HEK293 (cell line): Measurements from ENCODE around the gene PLEKHG2.

Experiments
- YY1 ChIP-seq: fragments of 450-650 bp; formaldehyde crosslinking; IDR thresholded peaks from 2 replicates; pipeline ENCODE4 v1.5.1; 2018; ENCODE audit warnings: missing biosample characterization, missing genetic modification characterization
- ZNF768 ChIP-seq: fragments of 450-650 bp; formaldehyde crosslinking; IDR thresholded peaks from 2 replicates; pipeline ENCODE4 v1.5.1; 2018; ENCODE audit warnings: missing biosample characterization, mild to moderate bottlenecking, missing genetic modification characterization
- TF ChIP-seq, protein P1 (sequence below): fragments of 450-650 bp; formaldehyde crosslinking; IDR thresholded peaks from 2 replicates; pipeline ENCODE4 v1.5.1; 2016; ENCODE audit warnings: missing biosample characterization, missing genetic modification characterization

DNA sequence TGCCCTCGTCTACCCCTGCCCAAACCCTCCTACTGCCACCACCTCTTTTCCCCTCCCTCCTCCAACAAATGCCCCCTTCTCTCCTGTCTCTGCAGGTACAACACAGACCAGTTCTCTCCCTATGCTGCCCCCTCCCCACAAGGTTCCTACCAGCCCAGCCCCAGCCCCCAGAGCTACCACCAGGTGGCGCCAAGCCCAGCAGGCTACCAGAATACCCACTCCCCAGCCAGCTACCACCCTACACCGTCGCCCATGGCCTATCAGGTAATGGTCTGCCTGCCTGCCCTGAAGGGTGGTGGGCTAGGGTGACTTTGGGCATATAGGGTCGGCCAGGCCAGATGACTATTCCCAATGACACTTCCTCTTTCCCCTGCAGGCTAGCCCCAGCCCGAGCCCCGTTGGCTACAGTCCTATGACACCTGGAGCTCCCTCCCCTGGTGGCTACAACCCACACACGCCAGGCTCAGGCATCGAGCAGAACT lies 61.7 kb downstream of the PLEKHG2 start:
- TF ChIP-seq, protein P1, sequence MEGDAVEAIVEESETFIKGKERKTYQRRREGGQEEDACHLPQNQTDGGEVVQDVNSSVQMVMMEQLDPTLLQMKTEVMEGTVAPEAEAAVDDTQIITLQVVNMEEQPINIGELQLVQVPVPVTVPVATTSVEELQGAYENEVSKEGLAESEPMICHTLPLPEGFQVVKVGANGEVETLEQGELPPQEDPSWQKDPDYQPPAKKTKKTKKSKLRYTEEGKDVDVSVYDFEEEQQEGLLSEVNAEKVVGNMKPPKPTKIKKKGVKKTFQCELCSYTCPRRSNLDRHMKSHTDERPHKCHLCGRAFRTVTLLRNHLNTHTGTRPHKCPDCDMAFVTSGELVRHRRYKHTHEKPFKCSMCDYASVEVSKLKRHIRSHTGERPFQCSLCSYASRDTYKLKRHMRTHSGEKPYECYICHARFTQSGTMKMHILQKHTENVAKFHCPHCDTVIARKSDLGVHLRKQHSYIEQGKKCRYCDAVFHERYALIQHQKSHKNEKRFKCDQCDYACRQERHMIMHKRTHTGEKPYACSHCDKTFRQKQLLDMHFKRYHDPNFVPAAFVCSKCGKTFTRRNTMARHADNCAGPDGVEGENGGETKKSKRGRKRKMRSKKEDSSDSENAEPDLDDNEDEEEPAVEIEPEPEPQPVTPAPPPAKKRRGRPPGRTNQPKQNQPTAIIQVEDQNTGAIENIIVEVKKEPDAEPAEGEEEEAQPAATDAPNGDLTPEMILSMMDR (tag by site-specific recombination) = peak; percentile 99
- no peak for TF ChIP-seq YY1 (tag by site-specific recombination)
- TF ChIP-seq ZNF768 = no peak; the same call in 1 of the 2 replicates
